ENCODE data around the gene DPP10.

DPP10 gene

GRCh38 chr2:114614592-114614991 is 172.2 kb downstream of the DPP10 start (continued):
- TF ChIP-seq AEBP2 (tag by site-specific recombination; IDR thresholded peaks at IDR 0.05; ENCODE audit: borderline replicate concordance) (no peak), ZNF596 (tag by site-specific recombination; IDR thresholded peaks at IDR 0.05) (no peak), ZNF560 (tag by site-specific recombination; IDR thresholded peaks at IDR 0.05; ENCODE audit: borderline replicate concordance) (no peak), ZNF404 (tag by site-specific recombination; IDR thresholded peaks at IDR 0.05) (no peak), KLF17 (tag by site-specific recombination; IDR thresholded peaks at IDR 0.05) (no peak)

- Histone ChIP-seq H3K4me1 (ENCODE audit: control insufficient read depth, insufficient read depth, low read length) (no peaks in the 10 kb centered on the region), H3K27ac (ENCODE audit: extremely low read depth, low read depth, low read length) (no peak overlapping the region), H3K36me3 (ENCODE audit: control insufficient read depth in 2 of 2, insufficient read depth in 1 of 2, low read length in 2 of 2) (no peaks in the 10 kb centered on the region), H3K4me3 (ENCODE audit: low read depth, low read length) (no peak overlapping the region), H3K9me3 (ENCODE audit: control insufficient read depth, insufficient read depth, low read depth, low read length) (no peaks in the 10 kb centered on the region)
- CTCF ChIA-PET, result no interaction called here
- TF ChIP-seq HOXD13 (CRISPR knock-in tag; IDR thresholded peaks at IDR 0.05; ENCODE audit: borderline replicate concordance) (no peak), SCRT2 (tag by site-specific recombination; IDR thresholded peaks at IDR 0.05) (no peak), ZNF221 (tag by site-specific recombination; IDR thresholded peaks at IDR 0.05; ENCODE audit: borderline replicate concordance) (no peak), ZNF140 (tag by site-specific recombination; IDR thresholded peaks at IDR 0.05) (no peak), ZNF629 (tag by site-specific recombination; IDR thresholded peaks at IDR 0.05) (no peak), KLF7 (tag by site-specific recombination; IDR thresholded peaks at IDR 0.05; ENCODE audit: borderline replicate concordance) (no peak), ZBTB11 (tag by site-specific recombination; conservative IDR thresholded peaks at IDR 0.05; ENCODE audit: low read depth) (no peak)
- POLR2A ChIA-PET, result no interaction called here
These were observed 186.0 kb downstream of the DPP10 start for GRCh38 chr2:114628481-114628880.

- POLR2A ChIA-PET, result no interaction called here
- Histone ChIP-seq H3K9me3 (ENCODE audit: control insufficient read depth, insufficient read depth, low read depth, low read length) (no peaks in the 10 kb centered on the region), H3K4me3 (ENCODE audit: low read depth, low read length) (no peak overlapping the region), H3K4me1 (ENCODE audit: control insufficient read depth, insufficient read depth, low read length) (no peaks in the 10 kb centered on the region), H3K27ac (ENCODE audit: extremely low read depth, low read depth, low read length) (no peak overlapping the region), H3K36me3 (ENCODE audit: control insufficient read depth in 2 of 2, insufficient read depth in 1 of 2, low read length in 2 of 2) (no peaks in the 10 kb centered on the region)
- TF ChIP-seq PRDM1 (tag by site-specific recombination; IDR thresholded peaks at IDR 0.05) (no peak), PRDM10 (tag by site-specific recombination; IDR thresholded peaks at IDR 0.05) (no peak), ZNF433 (tag by site-specific recombination; IDR thresholded peaks at IDR 0.05; ENCODE audit: low read depth) (no peak), ZNF366 (tag by site-specific recombination; conservative IDR thresholded peaks at IDR 0.05) (no peak), ZXDB (tag by site-specific recombination; IDR thresholded peaks at IDR 0.05) (no peak), OVOL3 (tag by site-specific recombination; IDR thresholded peaks at IDR 0.05) (no peak), ZNF785 (tag by site-specific recombination; IDR thresholded peaks at IDR 0.05) (no peak), ZNF621 (tag by site-specific recombination; IDR thresholded peaks at IDR 0.05) (no peak), SP3 (tag by site-specific recombination; IDR thresholded peaks at IDR 0.05) (no peak), GFI1B (tag by site-specific recombination; IDR thresholded peaks at IDR 0.05) (no peak)
- CTCF ChIA-PET, result no interaction called here
These were observed 188.7 kb downstream of the DPP10 start for GRCh38 chr2:114631146-114631545.
